Motor neuron (in vitro differentiated cells): ENCODE measurements around the gene SPPL2A. TPM values are rescaled to one million over a fixed set of nuclear protein-coding genes. Genes with fewer than 3 reads are reported as not detected.

Experiments used
- ATAC-seq, 8 experiments: fragments of 200-7000 bp; cut with Tn5 transposase; replicated peaks in 6 of 8; 2 replicates each; pipeline ENCODE4 v1.8.0; 2021; ENCODE audit warnings: mild to moderate bottlenecking in 8 of 8, moderate library complexity in 8 of 8
- H3K27ac ChIP-seq, 2 donors: fragments of 250-450 bp; sonication (Bioruptor Pico); 2 replicates each; pipeline ENCODE4 v1.9.0; 2021; ENCODE audit warnings: antibody characterized with exemption in 2 of 2, mild to moderate bottlenecking in 2 of 2, moderate library complexity in 1 of 2
- H3K4me1 ChIP-seq, 2 donors: fragments of 250-450 bp; sonication (Bioruptor Pico); replicated peaks in 1 of 2; 2 replicates each; pipeline ENCODE4 v1.6.1; 2021; ENCODE audit warnings: antibody characterized with exemption in 2 of 2, mild to moderate bottlenecking in 2 of 2, moderate library complexity in 1 of 2
- H3K4me3 ChIP-seq, 5 donors: fragments of 250-450 bp; sonication (Bioruptor Pico); 2 replicates each; pipeline ENCODE4 v1.9.0; 2021; ENCODE audit warnings: antibody characterized with exemption in 5 of 5, mild to moderate bottlenecking in 5 of 5, moderate library complexity in 4 of 5
- WGBS, 10 experiments: fragments of 450-650 bp; shearing (Covaris generic); methylation state at CpG; one replicate each; pipeline ENCODE4 v1.0.0; 2022; 5-methylcytosine and 5-hydroxymethylcytosine counted together
- in situ Hi-C, 9 experiments: fragments of 400-800 bp; cut with MboI; loops; one replicate each; pipeline ENCODE4 v1.15.0; 2021; ENCODE audit warnings: low sequenced_read_pairs in 9 of 9, low pct_unique_long_range_greater_than_20kb in 2 of 9; ENCODE audit not compliant: unreplicated experiment in 9 of 9
- total RNA-seq, 8 experiments: library from RNA; unstranded; fragments of 300-600 nt; gene quantifications; 2 replicates each; pipeline versions ENCODE4 v1.2.3 to v1.2.4, GENCODE V29; 2022

Gene SPPL2A
- total RNA-seq, 8 experiments from 2014 or later = 8.1 to 64.5 (median 23.2) TPM

DNA sequence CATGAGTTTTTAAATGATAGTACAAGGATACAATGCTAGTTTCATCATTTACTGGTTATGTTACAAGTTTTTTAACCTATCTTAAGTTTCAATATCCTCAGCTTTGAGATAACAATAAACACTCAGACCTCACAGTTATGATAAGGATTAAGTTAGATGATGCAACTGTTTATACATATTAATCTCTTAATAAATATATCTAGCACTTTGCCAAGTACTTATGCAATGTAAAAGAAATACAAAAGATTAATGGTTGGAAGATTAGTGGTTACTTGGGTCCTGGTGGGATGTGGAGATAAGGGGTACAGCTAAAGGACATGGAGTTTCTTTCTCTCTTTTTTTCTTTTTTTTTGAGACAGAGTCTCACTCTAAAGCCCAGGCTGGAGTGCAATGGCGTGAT lies 12.0 kb downstream of the SPPL2A start:
- Histone ChIP-seq H3K4me3 (no peak overlapping the region), H3K27ac (no peak overlapping the region), H3K4me1 (no peaks in the 10 kb centered on the region)
- ATAC-seq = no peak
- in situ Hi-C loops = no loop called here
- WGBS, 10 experiments = 100% methylated on average over 1 of the region's 1 CpG; no CpG with 5 or more reads in 8 of the 10 experiments

DNA sequence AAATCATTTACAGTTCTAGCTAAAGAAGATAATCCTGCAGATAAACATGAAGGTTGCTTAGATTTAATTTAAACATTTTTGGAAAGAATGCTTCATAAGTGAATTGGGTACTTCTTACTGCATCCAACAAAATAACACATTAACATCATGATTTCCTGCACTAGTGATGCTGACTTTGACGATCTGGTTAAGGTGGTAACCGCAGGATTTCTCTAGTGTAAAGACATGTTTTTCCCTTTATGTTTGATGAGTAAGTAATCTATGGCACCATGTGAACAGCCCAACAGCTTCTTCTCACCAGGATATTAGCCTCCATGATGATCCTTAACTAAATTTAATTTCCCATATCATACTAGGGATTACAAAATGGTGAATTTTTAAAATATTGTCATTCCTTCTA lies 14.1 kb downstream of the SPPL2A start:
- 71 to 100% (median 93%) methylated on average over 1 to 2 of the region's 2 CpGs; no CpG with 5 or more reads in 3 of the 10 experiments for WGBS, 10 experiments
- in situ Hi-C loops = no loop called here
- no peak overlapping the region for H3K27ac ChIP-seq
- H3K4me3 ChIP-seq = no peak overlapping the region
- no peaks in the 10 kb centered on the region for H3K4me1 ChIP-seq
- no peak for ATAC-seq

DNA sequence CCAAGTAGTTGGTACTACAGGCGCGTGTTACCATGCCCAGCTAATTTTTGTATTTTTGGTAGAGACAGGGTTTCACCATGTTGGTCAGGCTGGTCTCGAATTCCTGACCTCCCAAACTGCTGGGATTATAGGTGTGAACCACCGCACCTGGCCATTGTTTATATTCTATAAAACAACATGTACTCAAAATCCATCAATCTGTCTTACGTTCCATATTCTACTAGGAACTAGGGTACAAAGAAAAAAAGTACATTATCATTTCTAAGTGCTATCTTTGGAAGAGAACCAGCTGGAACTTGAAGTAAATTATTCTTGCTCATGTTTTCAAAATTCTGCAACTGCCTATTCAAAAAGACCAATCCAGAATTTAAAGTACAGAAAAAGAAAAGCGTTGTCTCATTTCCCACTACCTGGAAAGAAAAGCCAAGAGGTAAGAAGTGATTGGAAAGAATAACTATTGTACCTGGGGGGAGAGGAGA lies 15.2 kb downstream of the SPPL2A start:
- no peak overlapping the region for H3K4me3 ChIP-seq
- no peaks in the 10 kb centered on the region for H3K4me1 ChIP-seq
- 0 to 100% (median 79%) methylated on average over 1 to 6 of the region's 6 CpGs for WGBS, 10 experiments
- H3K27ac ChIP-seq = no peak overlapping the region
- in situ Hi-C loops = no loop called here
- no peak for ATAC-seq

DNA sequence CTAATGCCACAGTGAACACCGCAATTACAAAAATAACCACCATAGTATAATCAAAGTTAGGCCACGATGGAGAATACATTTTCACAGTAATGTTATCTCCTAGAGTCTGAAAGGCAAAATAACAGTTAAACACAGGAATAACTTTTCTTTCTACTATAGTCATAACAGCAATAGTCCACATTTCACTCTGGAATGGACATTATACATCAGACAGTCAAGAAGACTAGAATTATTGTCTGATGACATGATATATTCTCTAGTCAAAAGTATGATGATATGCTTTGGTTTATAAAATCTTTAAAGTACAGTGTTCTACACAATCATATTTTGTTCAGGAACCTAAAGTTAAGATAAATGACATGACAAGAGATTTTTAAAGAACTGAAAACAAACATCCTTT lies 18.0 kb downstream of the SPPL2A start:
- in situ Hi-C loops = no loop called here
- H3K27ac ChIP-seq = no peak overlapping the region
- no peaks in the 10 kb centered on the region for H3K4me1 ChIP-seq
- H3K4me3 ChIP-seq = no peak overlapping the region
- WGBS, 10 experiments = 75 to 100% (median 100%) methylated on average over 1 to 2 of the region's 2 CpGs
- ATAC-seq = no peak

DNA sequence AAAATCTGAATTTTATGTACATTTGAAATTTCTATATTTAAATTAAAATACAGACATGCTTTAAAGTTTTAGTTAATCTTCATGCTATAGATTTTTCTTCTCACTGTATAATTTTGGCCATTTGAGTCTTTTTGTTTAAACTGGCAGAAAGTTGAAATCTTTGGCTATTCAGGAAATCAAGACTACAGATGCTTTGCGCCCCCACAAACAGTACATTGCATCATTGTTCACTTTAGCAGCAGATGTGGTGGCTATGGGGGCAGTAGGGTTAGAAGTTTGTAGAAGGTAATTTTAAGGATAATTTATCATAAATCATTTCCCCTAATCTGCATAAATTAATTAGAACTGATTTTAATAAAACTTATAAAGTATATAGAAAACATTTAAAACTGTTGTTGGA lies 20.9 kb downstream of the SPPL2A start:
- H3K4me3 ChIP-seq = no peak overlapping the region
- no peak for ATAC-seq
- 60 to 100% (median 100%) methylated on average over 1 of the region's 1 CpG; no CpG with 5 or more reads in 6 of the 10 experiments for WGBS, 10 experiments
- H3K27ac ChIP-seq = no peak overlapping the region
- no peaks in the 10 kb centered on the region for H3K4me1 ChIP-seq
- in situ Hi-C loops = no loop called here

DNA sequence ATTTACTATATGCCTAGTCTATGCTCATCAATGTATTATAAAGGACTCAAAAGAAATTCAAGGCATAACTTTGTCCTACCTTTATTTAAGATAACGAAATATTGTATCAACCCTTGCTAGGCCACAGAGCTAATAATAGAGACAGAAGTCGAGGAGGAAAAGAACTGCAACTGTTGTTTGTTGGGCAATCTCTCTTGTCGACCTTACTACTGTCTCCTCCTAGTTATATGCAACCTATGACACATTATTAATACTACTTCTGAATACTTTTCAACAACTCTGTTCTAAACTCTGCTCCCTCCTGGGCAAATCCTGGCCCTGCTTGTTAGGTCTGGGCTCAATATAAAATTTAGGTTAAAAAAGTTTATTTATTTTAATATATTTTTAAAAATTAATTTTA lies 24.6 kb downstream of the SPPL2A start:
- no peak for ATAC-seq
- H3K4me3 ChIP-seq = no peak overlapping the region
- in situ Hi-C loops = no loop called here
- 75 to 100% (median 90%) methylated on average over 1 to 3 of the region's 3 CpGs; no CpG with 5 or more reads in 3 of the 10 experiments for WGBS, 10 experiments
- no peak overlapping the region for H3K27ac ChIP-seq
- no peaks in the 10 kb centered on the region for H3K4me1 ChIP-seq

DNA sequence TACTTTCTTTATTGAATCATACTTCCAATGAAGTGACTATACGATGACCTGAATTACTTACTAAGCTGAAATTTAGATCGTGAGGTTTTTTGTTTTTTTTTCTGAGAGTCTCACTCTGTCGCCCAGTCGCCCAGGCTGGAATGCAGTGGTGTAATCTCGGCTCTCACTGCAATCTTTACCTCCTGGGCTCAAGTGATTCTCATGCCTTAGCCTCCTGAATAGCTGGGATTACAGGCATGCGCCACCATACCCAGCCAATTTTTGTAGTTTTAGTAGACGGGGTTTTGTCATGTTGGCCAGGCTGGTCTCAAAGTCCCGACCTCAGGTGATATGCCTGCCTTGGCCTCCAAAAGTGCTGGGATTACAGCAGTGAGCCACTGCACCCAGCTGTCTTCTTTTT lies 28.7 kb downstream of the SPPL2A start:
- whole genome bisulfite sequencing, 10 experiments = 79 to 100% (median 91%) methylated on average over 1 to 8 of the region's 8 CpGs
- no peak for ATAC-seq
- no peaks in the 10 kb centered on the region for H3K4me1 ChIP-seq
- in situ Hi-C loops = no loop called here
- no peak overlapping the region for H3K4me3 ChIP-seq
- no peak overlapping the region for H3K27ac ChIP-seq

DNA sequence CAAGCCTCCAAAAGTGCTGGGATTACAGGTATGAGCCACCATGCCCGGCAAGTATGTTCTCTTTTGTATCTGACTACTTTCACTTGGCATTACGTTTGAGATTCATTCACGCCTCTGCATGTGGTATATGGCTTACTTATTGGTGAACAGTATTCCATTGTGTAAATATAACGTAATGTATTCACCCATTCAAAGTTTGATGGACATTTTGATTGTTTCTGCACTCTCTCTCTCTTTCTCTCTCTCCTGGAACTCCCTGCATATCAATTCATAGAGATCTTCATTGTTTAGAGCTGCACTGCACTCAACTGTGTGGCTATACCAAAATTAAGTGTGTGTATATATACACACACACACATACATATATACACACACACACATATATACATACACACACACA lies 30.4 kb downstream of the SPPL2A start:
- WGBS, 10 experiments = 71 to 100% (median 84%) methylated on average over 2 to 4 of the region's 4 CpGs; no CpG with 5 or more reads in 5 of the 10 experiments
- ATAC-seq = no peak
- in situ Hi-C loops = no loop called here
- no peak overlapping the region for H3K27ac ChIP-seq
- no peak overlapping the region for H3K4me3 ChIP-seq
- H3K4me1 ChIP-seq = no peaks in the 10 kb centered on the region

DNA sequence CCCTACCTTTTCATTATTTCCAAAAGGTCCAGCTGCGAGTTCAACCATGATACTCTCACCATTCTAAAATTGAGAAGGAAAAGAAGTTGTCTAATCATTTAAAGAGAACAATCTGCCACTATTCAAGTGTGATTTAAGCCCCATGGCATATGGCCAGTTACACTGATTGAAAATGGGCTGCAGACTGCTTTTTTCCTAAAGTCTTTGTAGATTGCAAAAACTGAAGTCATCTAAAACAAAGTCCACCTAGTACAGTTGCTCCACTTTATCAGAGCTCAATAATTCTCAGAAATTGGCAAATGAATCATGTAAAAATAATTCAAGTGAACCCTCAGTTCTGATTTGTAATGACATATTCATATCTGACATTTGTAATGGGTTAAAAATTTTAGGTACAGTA lies 39.2 kb downstream of the SPPL2A start:
- no peak overlapping the region for H3K27ac ChIP-seq
- no peak overlapping the region for H3K4me3 ChIP-seq
- H3K4me1 ChIP-seq = no peaks in the 10 kb centered on the region
- WGBS, 10 experiments = 67 to 100% (median 100%) methylated on average over 1 of the region's 1 CpG; no CpG with 5 or more reads in 2 of the 10 experiments
- ATAC-seq = no peak
- in situ Hi-C loops = no loop called here

DNA sequence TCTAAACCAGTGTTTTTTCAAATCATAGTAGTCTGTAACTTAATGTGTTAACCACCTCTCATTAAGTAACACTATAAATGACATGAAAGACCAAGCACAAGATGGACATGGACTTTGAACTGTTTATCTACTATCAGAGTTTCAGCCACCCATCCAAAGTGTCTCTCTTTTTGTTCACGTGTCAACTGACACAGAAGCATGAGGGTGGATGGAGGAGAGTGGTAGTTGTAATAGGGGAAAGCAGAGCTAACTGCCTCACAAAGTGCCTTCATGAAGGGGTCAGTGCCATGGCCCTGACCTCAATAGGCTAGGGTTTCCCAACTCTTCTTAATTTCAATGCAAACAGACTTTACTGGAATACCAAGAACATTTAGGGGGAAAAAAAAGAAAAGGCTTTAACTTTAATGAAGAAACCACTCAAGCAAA lies 46.8 kb downstream of the SPPL2A start:
- Histone ChIP-seq H3K4me1 (no peaks in the 10 kb centered on the region), H3K4me3 (no peak overlapping the region), H3K27ac (no peak overlapping the region)
- in situ Hi-C loops = no loop called here
- ATAC-seq = no peak
- WGBS, 10 experiments = 60 to 100% (median 100%) methylated on average over 1 of the region's 1 CpG; no CpG with 5 or more reads in 3 of the 10 experiments

DNA sequence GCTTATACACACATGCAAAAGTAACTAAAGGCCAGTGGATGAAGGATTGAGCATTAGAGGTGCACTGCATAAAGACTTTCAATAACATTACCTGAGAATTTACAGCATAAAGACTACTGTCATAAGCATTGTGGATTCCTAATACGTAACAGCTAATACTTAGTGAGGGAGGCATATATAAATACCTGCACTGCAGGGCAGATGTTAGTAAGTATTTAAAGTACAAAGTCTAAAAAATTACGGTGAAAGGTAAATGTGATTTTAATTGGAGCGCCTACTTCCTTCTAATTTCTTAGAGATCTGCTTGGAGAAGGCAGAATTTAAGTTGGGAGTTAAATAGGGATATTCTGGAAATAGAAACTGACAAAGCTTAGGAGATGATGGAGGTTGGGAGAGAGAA lies 53.5 kb downstream of the SPPL2A start:
- 83 to 100% (median 95%) methylated on average over 1 to 3 of the region's 3 CpGs; no CpG with 5 or more reads in 1 of the 10 experiments for WGBS, 10 experiments
- H3K27ac ChIP-seq = no peak overlapping the region

DNA sequence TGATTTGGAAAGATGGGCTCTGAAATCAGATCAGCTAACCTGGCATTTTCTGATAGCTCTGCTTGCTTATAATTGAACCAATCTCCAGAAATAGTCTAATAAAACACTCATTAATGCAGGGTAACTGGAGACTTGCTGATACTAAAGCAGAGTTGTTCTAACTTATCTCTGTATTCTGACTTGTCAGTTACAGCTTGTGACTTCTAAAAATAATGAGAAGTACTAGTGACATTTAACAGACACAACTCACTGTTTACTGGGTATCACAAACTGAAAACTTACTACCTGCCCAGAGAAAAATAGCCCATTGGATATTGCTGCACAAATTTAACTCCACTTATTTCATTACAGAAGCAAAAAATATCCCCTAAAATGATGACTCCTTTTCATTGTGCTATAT lies 54.9 kb downstream of the SPPL2A start:
- no peaks in the 10 kb centered on the region for H3K4me1 ChIP-seq
- H3K4me3 ChIP-seq = no peak overlapping the region
- H3K27ac ChIP-seq = no peak overlapping the region
- in situ Hi-C loops = no loop called here
- no peak for ATAC-seq

More for the DNA sequence above, 53.5 kb downstream of the SPPL2A start:
- no peak overlapping the region for H3K4me3 ChIP-seq
- in situ Hi-C loops = no loop called here
- no peak for ATAC-seq
- H3K4me1 ChIP-seq = no peaks in the 10 kb centered on the region

DNA sequence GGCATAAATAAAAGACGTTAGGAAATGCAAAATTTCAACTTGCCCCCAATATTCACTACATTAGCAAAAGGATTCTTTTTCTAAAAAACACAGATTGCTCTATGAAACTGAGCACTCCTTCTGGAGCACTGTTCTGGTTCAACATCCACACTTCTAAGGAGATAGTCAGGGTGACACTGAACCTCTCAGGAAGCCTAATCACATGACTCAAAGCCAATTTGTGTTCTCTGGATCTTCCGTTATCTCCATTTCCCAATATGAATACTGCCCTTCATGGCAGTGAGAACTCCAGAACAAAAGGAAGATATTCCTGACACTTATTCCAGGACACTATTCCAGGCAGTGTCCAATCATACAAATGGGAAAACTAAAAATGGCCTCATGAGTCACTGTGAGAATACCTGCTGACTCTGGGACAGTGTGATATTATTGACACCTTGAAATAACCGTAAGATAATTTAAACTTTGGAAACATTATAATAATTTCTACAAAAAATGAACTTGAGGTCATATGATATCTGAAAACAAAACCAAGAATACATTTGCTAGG lies 57.6 kb downstream of the SPPL2A start:
- H3K4me1 ChIP-seq = no peaks in the 10 kb centered on the region
- H3K4me3 ChIP-seq = no peak overlapping the region
- in situ Hi-C loops = no loop called here
- WGBS, 10 experiments = 40 to 100% (median 89%) methylated on average over 1 to 3 of the region's 3 CpGs; no CpG with 5 or more reads in 1 of the 10 experiments
- ATAC-seq = no peak
- H3K27ac ChIP-seq = no peak overlapping the region

DNA sequence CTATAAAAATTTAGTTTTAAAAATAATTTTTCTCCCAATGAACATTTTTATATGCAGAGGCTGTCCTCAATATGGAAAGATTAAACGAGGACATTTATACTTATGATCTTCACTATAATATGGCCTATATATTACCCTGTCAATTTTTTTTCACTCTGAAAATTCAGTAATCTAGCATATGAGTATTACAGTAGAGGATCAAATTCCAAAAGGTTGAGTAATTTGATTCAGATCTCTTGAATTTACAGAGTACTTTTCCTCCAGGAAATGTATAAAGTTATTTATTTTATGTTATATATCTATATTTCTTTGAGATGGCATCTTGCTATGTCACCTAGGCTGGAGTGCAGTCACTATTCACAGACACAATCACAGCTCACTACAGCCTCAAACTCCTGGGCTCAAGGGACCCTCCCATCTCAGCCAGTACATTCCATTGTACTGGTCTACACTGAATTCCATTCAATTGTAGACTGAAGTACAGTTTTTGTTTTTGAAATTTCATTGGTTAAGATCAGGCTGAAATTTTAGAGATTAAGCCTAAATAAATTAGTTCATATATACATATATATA lies 62.7 kb downstream of the SPPL2A start:
- in situ Hi-C loops = no loop called here
- 50 to 100% (median 96%) methylated on average over 1 of the region's 1 CpG for WGBS, 10 experiments
- no peak for ATAC-seq
- H3K4me3 ChIP-seq = no peak overlapping the region
- no peak overlapping the region for H3K27ac ChIP-seq
- H3K4me1 ChIP-seq = no peaks in the 10 kb centered on the region
